ENCODE results near the gene C8A.

Gene C8A

DNA sequence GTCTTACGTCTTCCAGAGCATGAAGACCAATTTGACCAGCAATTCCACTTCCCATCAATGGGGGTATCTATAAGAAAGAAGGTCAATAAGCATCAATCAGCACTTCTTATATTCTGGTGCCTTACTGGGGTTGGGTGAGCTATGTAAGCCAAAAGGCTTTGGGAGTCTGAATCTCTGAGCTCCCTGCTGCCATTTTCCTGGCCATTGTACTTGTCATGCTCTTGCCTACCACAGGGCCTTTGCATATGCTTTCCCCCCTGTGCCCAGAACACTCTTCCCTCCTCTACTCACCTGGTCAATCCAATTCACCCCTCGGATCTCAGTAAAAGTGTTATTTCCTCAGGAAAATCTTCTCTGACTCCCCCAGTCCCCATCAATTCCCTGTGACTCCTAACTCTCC, 74.9 kb downstream of the C8A start:
- DNase-seq: no peak

DNA sequence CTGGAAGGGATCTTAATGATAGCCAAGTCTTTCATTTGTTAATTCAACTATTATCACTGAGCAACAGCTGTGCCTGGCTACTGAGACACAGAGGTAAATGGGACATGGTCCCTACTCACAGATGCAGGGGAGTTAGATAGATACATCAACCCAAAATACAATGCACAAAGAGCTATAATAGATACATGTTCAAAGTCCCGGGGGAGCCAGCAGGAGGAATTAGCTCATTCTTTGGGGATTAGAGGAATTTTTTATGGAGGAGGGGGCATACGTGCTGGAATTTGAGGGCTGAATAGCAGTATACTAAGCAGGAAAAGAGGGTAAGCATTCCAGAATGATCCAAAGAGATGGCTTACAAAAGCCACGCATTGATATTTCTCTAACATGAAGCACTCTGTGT, 76.6 kb downstream of the C8A start:
- DNase-seq: no peak

DNA sequence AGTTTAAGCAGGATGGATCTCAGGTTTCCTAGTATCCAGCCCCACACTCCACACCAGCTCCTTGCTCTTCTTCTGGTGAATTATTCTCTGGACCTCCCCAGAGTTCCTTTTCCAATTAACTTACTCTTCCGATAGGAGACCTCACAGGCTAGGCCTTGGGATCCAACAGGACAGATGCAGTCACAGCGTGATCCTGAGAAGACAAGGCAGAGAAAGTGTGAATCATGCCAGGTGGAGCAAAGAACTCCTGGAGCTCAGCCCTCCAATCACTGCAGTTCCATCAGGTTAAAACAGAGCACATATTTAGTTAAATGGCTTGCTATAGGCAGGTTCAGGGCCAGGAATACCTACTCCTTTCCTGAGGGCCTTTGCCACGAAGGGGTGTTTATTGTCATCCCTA, 77.1 kb downstream of the C8A start:
- no peak for DNase-seq

DNA sequence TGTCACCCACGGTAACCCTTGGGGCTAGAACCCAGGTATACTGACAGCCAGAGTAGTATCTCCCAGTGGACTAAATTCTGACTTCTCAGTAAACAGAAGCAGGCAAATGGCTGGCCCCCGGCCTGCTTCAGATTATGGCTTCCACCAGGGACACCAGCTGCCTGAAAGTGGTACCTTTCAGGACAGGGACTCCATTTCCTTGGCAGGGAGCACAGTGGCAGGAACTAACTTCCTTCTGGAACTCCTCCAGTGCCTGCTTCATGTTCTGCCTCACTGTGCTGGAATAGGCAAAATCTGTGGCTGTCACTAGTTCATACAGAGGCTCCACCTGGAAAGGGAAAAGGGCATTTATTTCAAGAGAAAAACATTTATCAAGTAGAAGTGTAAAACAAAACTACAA, 78.6 kb downstream of the C8A start:
- DNase-seq: no peak

DNA sequence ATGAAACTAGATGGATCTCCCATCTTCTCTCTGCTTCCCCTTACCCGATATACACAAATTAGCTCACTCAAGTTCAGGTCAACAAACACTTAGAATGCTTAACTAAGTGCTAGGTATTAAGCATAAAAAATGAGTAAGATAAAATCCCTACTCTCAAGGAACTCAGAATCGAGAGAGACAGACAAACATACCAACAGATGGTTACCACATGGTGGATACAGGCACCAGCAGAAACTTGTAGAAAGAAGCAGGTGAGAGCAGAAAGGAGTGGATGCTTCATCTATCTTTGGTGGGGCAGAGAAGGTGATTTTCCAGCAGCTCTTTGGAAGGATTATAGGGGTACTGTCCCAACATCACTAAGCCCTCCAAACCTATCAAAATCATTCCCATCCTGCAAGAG, 79.0 kb downstream of the C8A start:
- no peak for DNase-seq

DNA sequence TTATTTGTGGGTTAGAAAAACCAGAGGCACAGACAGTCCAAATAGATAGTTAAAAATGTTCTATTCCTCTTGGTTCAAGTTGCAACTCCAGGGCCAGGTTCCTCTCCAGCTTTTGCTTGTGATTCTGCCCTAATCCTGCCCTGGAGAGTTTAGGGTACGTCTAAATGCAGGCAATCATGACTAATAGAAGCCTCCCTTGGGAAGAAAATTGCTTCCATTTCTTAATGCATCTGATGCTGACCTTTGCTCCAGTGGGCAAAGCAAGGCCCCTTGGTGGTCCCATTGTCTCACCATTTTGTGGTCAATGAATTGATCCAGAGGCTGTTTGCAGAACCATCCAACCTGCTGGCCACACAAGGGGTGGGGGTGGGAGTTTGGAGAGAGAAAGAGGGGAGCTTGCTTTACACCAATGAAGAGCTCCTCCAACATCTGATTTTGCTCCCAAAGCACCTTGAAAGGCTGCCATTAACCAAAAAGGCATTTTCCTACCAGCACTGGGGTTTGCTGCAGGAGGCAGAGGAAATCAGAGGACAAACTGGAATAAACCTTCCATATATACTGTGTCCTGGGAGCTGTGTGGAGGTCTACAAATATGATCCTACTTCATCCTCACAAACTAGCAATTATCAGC, 79.9 kb downstream of the C8A start:
- peak; percentile 45 for DNase-seq

DNA sequence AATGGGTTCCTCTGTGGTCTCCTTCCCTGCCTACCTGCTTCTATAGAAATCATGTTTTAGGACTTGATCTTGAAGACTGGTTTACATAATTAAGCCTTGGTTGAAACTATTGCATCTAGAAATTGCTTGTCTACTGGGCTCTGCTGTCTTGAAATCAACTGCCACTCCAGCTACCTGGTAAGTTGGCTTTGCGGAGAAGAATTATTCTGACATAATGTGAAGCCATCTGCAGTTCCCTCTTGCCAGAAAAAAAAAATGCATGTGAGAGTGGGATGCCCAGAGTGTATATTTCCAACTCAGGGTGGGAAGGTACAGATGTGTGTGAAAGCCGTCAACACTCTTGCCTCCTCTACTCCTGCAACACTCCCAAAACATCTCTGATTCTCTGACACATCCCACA, 84.0 kb downstream of the C8A start:
- DNase-seq: no peak

DNA sequence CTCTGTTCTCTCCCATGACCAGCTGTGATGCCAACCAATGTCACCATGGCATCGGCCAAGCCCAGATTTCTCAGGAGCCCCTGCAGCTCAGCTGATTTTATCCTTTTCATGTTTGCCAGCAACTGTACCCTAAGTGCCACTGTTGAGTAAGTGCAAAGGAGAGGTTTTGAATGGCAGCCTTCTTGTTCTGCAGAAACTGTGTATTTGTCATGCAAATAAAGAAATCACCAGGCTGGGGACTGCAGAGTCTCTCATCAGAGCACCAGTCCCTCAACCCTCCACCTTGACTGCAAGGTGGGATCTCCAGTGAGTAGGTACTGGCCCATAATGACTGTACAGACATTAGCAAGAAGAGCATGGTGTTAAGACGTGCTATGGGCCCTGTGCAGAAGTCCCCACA, 84.6 kb downstream of the C8A start:
- no peak for DNase-seq

DNA sequence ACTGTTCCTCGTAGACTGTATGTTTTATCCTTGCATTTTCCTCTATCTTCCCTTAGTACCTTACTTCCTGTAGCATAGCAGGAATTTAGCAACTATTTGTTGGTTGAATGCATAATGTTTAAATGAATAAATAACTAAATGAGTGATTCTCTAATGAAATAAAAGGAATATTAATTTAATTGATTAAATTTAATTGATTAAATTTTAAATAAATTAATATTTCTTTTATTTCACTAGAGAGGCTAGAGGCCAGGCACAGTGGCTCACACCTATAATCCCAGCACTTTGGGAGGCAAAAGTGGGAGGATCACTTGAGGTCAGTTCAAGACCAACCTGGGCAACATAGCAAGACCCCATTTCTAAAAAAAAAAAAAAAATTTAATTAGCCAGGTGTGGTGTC, 85.4 kb downstream of the C8A start:
- DNase-seq: no peak

DNA sequence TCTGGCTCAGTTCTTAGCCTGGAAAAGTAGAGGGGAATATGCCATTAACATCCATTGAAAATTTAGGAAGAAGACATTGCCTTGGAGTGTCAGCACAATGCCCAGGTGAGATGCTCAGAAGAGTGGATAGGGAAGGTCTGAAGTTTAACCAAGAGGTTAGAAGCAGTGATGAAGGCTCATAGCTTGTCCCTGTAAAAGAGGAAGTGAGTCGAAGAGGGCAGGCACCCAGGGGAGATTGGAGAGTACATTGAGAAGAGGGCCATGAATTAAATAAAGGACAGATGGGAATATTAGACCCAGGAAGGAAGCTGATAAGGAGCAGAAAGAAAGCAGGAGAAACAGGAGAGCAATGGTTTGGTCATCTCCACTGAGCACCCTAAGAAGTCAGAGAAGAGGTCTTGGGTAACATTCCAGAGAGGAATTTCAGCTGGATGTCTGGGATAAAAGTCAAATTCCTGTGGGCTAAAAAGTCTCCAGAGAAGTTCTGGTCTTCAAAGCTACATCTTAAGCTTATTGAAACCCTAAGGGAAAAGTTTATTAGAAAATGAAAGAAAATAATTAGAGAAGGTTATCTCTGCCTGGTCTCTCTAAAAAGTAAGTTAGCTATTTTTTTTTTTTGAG, 93.9 kb downstream of the C8A start:
- peak; percentile 32 for DNase-seq

DNA sequence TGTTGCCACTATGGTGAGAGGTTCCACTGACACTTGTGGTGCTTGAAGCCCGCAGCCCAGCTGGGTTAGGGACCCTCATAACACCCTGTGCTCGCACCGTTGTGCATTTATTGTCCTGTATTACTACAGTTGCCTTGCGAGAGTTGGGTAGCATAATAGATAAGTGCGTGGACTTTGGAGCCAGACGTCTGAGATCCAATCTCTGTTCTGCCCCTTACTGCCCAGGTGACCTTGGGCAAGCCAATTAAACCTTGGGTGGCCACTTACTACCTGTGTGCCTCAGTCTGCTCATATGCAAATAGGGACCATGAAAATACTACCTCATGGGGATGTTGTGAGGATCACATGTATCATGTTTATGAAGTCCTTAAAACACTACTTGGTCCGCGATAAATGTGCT, 97.9 kb downstream of the C8A start:
- no peak for DNase-seq

DNA sequence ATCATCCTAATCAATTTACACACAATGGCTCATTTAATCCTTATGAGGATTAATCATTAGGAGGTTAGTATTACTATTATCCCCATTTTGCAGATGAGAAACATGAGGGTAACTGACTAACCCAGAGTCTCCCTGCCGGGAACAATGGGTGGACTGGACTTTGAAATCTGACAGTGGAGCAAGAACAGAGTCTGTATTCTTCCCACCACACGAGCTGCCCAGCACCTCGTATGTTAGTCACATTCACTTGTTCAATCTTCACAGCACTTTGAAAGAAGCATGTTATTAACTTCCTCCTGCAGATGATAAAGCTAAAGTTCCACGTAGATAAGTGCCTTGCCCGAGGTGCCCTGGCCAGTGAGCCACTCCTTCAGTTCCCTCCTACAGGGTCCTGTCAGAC, 98.8 kb downstream of the C8A start:
- no peak for DNase-seq

DNA sequence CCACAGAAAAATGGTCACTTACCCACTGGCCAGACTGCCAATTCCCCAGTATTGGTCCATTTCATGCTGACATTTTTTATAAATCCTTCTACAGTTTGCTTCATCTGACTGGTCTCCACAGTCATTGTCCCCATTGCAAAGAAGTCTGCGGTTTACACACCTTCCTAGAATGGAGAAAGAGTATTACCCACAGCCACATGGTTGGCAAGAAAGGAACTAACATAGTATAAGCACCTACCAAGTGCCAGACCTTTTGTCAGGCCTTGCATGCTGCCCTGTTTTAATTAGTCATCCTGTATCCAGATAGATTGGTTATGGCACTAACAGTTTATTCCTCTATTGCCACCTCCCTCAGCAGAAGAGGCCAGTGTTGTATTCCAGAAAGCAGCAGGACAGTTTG, 100.1 kb downstream of the C8A start:
- no peak for DNase-seq

DNA sequence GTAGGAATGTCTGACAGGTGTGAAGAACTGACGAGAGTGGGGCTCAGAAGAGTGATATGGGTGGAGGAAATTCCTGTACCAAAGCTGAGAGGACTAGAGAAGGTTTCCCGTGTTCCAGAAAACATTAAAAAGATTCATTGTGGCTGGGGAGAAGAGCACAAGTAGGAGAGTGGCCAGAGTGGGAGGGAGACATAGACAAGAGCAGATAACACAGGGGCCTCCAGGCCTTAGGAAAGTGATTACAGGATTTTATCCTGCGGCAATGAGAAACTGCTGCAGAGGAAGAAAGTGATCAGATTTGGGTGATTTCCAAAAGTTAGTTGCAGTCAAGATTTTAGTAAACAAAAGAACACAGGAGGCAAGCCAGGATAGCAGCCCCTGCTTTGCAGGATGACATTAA, 103.3 kb downstream of the C8A start:
- no peak for DNase-seq

DNA sequence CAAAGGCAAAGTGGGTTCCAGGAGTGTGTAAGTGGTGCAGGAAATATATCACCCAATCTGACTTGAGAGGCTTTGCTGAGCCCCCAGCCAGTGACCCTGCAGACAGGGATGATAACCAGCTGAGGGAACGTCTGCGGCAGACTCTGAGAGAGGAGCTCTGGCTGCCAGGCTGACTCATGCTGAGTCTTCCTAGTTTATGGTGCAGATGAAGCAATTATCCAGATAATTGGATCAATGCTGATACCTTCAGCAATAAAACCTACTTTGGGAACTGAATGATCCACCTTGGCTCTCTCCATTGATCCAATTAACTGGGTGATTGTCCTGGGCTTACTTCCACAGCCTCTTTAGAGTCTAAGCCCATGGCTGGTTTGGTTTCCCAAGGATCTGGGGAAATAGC, 103.9 kb downstream of the C8A start:
- DNase-seq: peak; percentile 13

DNA sequence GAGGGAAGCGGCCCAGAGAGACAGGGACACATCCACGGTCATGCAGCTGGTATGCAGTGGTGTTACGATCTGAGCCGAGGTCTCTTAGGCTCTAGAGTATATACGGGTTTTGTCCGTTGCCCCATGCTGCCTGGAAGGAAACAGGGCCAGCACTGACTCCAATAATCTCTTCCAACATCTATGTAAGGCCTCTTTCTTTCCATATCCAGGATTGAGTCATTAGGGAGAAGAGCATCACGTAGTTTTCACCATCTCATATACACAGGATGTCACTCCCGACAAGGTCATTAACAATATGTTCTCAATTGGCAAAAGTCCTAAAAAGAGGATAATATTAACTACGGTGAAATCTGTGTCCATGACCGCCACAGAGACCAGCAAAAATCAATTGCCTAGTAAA, 106.8 kb downstream of the C8A start:
- no peak for DNase-seq

DNA sequence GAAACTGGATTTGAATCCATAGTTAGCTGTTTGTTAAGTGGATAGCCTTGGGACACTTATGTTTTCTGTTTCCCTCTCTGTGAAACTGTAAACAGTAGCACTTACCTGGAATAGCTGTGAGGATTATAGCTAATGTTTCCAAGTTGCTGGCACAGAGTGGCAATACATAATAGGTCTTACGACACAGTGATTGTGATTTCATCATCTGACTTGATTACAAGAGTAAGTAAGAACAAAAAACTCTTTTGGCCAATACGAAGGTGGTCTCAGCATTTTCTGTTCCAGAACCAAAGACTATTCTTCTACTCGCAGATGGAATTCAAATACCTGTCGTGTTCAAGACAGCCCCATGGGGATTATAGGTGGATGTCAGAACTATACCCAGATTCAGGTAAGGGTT, 109.1 kb downstream of the C8A start:
- DNase-seq: no peak

DNA sequence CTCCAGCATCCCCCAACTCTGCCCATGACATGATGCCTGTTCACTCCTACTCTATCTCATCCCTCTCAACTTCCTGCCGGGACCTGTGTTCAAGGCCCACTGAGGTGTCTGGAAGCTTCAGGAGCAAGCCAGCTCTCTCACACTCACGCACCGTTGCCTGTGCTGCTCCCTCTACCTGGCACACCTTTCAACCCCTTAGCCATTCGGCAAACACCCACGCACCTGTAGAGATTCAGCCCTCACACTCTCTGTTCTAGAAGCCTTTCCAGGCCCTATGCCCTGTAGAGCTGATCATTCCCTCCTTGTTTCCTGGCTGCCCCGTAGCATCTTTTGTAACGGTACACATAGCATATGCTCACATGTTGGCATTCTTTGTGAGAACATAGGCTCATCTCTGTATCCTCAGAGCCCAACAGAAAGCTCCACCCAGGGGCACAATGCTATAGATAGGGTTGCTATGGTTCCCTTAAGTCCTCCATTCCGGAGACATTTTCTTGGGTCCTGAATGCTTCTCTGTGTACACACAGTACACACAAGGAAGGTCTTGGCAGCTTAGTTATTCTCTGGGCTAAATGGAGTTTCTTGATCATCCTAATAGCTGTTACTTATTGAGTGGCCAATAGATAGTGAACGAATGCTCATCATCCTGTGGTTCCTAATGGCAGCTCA, 109.9 kb downstream of the C8A start:
- no peak for DNase-seq

DNA sequence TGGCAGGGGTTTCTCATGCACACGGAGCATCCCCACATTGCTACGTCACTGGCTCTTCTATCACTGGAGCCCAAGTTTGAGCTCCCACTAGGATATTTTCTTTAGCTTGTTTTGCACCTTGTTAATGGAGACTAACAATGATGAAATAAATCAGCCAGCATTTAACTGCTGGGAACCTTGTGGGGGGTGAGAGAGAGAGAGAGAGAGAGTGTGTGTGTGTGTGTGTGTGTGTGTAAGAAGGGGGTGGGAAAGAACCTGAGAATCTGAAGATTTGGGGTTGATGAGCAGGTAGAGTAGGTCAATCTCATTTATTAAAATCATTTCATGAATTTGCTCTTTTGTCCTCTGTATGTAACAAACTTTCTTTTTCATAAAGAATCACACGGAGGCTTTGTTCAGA, 110.6 kb downstream of the C8A start:
- DNase-seq: no peak

DNA sequence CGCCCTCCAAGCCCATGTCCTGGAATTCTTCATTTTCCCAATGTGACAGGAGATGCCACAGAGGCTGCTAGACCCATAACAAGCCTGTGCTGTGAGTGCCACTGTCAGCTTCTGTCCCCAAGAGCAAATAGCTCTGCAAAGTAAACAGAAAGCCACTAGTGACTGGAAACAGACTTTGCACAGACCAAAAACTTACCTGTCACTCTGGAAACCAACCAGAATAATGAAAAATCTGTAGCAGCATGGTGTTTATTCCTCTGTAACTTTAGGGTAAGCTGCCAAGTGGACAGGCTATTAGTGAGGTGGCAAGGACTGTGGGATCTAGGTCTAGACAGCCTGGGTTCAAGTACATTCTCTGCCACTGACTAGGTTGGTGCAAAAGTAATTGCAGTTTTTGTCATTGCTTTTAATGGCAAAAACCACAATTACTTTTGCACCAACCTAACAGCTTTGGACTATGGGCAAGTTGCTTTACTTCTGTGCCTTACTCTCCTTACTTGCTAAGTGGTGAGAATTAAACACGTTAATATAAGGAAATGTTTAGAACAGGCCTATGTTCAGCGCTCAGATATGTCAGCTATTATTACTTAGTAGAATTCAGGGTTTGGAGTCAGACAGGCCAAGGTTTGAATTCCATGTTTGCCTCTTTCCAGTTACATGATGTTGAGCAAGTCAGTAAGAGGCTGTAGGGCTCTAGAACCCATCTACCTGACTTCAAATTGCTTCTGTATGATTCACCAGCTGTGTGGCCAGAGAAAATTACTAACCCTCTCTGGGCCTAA, 111.5 kb downstream of the C8A start, which contains the start of gene C8B:
C8B (minus strand) TSS at position 100 of the 782 bp plus-strand sequence; CDS start at position 33, 67 bp downstream.
- no peak for DNase-seq

DNA sequence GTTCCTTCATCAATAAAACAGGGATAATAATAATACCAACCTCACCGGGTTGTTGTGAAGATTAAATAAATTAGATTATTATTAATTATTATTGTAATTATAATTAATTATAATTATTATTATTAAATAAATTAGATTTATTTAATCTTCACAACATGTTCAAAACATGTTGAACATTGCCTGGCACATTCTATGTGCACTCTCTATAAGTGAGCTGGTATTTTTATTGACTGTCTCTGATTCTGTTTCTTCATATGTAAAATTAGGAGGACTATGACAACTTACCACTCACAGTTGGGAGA, 112.1 kb downstream of the C8A start:
- no peak for DNase-seq

DNA sequence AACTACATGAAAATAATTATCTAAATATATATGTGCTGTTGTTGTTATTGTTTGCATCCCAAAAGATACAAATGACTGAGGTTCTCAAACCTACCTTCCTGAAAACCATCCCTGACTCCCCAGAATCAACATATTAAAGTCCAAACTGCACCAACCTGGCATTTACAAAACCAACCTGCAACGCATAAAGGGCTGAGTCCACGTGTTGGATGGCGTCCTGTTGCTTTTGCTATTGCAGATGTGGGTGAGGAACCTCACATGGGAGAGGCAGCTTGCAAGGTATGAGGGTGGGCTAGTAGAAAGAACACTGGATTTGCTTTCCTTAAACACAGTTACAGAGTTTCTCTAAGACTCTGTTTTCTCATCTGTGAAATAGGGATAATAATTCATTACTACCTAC, 112.8 kb downstream of the C8A start:
- no peak for DNase-seq

Measured in HCEC 1CT (cell line).